Body of pancreas (tissue), 4 donors: Measurements from ENCODE around the gene PDZRN3. TPM values are rescaled to one million over a fixed set of nuclear protein-coding genes. Genes with fewer than 3 reads are reported as not detected.

ENCODE experiments used
- ATAC-seq: fragments of 150-250 bp; one replicate; pipeline ENCODE4 v1.9.1; 2016
- DNase-seq, 4 donors: peaks; one replicate each; pipeline ENCODE4 v3.0.0-alpha.2; 2019
- H3K27ac ChIP-seq, 4 donors: fragments of 200-600 bp; sonication (generic); 1 replicate in 3 of 4; 2 replicates in 1 of 4; pipeline versions ENCODE4 v1.5.1 to v1.6.1; 2016 to 2019; ENCODE audit warnings: mild to moderate bottlenecking in 1 of 4, mixed read lengths in 1 of 4, moderate library complexity in 1 of 4
- H3K27me3 ChIP-seq, 2 donors: fragments of 200-600 bp; sonication (generic); one replicate each; pipeline ENCODE4 v1.6.0; 2016; ENCODE audit warnings: mild to moderate bottlenecking in 1 of 2
- H3K36me3 ChIP-seq, 2 donors: fragments of 200-600 bp; sonication (generic); replicated peaks in 1 of 2; 2 replicates each; pipeline ENCODE4 v1.5.1; 2016; ENCODE audit warnings: low read depth in 2 of 2; ENCODE audit not compliant: insufficient read depth in 1 of 2
- H3K4me1 ChIP-seq: fragments of 200-600 bp; sonication (generic); one replicate; pipeline ENCODE4 v1.6.0; 2016
- H3K4me3 ChIP-seq, 2 donors: fragments of 200-600 bp; sonication (generic); 1 replicate in 1 of 2; 2 replicates in 1 of 2; pipeline ENCODE4 v1.5.1; 2016 to 2019
- H3K9me3 ChIP-seq, 3 donors: fragments of 200-600 bp; sonication (generic); 1 replicate in 2 of 3; 2 replicates in 1 of 3; pipeline ENCODE4 v1.5.1; 2016
- POLR2A ChIP-seq, 3 donors: fragments of 450-650 bp; IDR thresholded peaks; one replicate each; pipeline ENCODE4 v1.6.1; 2016; ENCODE audit warnings: antibody characterized with exemption in 3 of 3, mild to moderate bottlenecking in 2 of 3
- WGBS, 2 donors: methylation state at CpG; one replicate each; pipeline ENCODE4 v1.1.5; 2017; 5-methylcytosine and 5-hydroxymethylcytosine counted together
- intact Hi-C: fragments of 100-400 bp; cut with DNase I; formaldehyde crosslinking; loops from one replicate; pipeline ENCODE4 v1.15.1; 2023
- total RNA-seq, 2 donors: library from RNA; depleted of rRNA; stranded (reverse); fragments of >200 nt; gene quantifications; one replicate each; pipeline ENCODE4 v1.1.0, GENCODE V29; 2016
- TF ChIP-seq, protein P1 (sequence below), 7 experiments: fragments of 450-650 bp in 4 of 7; fragments of 200-600 bp in 3 of 7; sonication (generic) in 3 of 7; IDR thresholded peaks; one replicate each; pipeline ENCODE4 v1.5.1; 2016 to 2019; ENCODE audit warnings: antibody characterized with exemption in 7 of 7

PDZRN3 gene
- total RNA-seq, 2 donors from 2014 or later: 18.9 to 41.9 TPM

DNA sequence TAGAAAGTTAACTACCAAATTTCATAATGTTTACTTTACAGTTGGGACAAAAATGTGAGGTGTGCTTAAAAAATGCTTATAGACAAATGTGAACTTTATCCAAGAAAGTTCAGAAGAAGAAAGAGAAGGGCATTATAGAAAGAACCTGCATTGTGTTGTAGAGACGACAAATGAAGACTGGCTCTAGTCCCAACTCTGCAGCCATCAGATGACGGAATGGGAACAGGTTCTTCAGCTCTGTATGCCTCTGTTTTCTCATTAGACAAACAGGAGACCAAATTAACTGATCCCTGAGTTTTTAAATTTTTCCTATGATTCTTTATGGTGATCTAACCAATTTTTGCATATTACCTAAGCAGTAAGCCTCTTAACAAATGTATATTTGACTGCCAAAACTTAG lies 49.2 kb downstream of the PDZRN3 start:
- Histone ChIP-seq H3K36me3 (no peaks in the 10 kb centered on the region), H3K27ac (no peak overlapping the region), H3K4me1 (peaks cover 5% of the 10 kb centered on the region), H3K27me3 (no peaks in the 10 kb centered on the region), H3K9me3 (no peaks in the 10 kb centered on the region), H3K4me3 (no peak overlapping the region)
- WGBS, 2 donors: 23 to 27% methylated on average over 2 of the region's 2 CpGs
- intact Hi-C loops: no loop called here
- DNase-seq: no peak
- TF ChIP-seq, protein P1, sequence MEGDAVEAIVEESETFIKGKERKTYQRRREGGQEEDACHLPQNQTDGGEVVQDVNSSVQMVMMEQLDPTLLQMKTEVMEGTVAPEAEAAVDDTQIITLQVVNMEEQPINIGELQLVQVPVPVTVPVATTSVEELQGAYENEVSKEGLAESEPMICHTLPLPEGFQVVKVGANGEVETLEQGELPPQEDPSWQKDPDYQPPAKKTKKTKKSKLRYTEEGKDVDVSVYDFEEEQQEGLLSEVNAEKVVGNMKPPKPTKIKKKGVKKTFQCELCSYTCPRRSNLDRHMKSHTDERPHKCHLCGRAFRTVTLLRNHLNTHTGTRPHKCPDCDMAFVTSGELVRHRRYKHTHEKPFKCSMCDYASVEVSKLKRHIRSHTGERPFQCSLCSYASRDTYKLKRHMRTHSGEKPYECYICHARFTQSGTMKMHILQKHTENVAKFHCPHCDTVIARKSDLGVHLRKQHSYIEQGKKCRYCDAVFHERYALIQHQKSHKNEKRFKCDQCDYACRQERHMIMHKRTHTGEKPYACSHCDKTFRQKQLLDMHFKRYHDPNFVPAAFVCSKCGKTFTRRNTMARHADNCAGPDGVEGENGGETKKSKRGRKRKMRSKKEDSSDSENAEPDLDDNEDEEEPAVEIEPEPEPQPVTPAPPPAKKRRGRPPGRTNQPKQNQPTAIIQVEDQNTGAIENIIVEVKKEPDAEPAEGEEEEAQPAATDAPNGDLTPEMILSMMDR (IDR thresholded peaks at IDR 0.05): no peak
- TF ChIP-seq POLR2A (IDR thresholded peaks at IDR 0.05): no peak
- ATAC-seq: no peak

DNA sequence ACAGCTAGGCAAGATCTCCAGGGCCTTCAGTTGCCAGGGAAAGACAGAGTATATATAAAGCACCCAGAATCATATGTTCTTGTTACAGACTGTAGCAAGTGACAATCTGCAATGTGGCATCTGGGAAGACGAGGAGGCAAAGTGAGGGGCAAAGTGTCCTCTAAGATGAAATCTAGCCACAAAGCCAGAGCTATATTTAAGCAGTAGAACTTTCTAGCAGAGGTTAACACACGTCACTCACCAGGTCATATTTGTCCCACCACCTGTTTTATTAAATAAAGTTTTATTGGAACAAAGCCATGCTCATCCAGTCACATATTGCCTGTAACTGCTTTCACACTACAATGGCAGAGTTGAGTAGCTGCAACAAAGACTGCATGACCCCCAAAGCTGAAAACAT lies 51.5 kb downstream of the PDZRN3 start:
- no peak for ATAC-seq

DNA sequence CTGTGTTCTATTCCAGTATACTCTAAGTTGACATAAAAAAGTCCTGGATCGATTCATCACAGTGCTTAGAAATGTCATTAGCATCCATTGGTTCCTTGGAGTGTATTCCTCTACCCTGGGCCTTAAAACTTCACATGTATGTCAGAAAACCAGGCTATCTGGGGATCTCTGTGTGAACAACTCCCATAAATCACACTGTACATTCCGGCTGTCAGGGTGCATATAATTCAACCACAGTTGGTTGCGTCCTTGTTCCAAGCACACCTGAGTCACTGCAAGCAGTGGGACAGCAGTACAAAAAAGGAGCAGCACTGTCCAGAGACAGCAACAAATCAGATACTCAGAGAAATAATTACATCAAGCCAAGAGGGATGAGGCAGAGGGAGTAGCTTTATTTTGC lies 52.4 kb downstream of the PDZRN3 start:
- ATAC-seq: no peak
- H3K9me3 ChIP-seq: no peaks in the 10 kb centered on the region
- no peak overlapping the region for H3K4me3 ChIP-seq
- no peaks in the 10 kb centered on the region for H3K27me3 ChIP-seq
- no peak for DNase-seq
- 36 to 45% methylated on average over 3 of the region's 3 CpGs for WGBS, 2 donors
- intact Hi-C loops: no loop called here
- TF ChIP-seq, protein P1 (IDR thresholded peaks at IDR 0.05): no peak
- no peak for TF ChIP-seq POLR2A (IDR thresholded peaks at IDR 0.05)
- H3K4me1 ChIP-seq: peaks cover 13% of the 10 kb centered on the region
- H3K27ac ChIP-seq: no peak overlapping the region
- no peaks in the 10 kb centered on the region for H3K36me3 ChIP-seq

More for the DNA sequence above, 51.5 kb downstream of the PDZRN3 start:
- no peak overlapping the region for H3K4me3 ChIP-seq
- no peaks in the 10 kb centered on the region for H3K9me3 ChIP-seq
- no peaks in the 10 kb centered on the region for H3K36me3 ChIP-seq
- H3K4me1 ChIP-seq: peaks cover 13% of the 10 kb centered on the region
- intact Hi-C loops: no loop called here
- 88 to 97% methylated on average over 2 of the region's 2 CpGs for WGBS, 2 donors
- TF ChIP-seq, protein P1 (IDR thresholded peaks at IDR 0.05): no peak
- H3K27ac ChIP-seq: no peak overlapping the region
- DNase-seq: no peak
- H3K27me3 ChIP-seq: no peaks in the 10 kb centered on the region

DNA sequence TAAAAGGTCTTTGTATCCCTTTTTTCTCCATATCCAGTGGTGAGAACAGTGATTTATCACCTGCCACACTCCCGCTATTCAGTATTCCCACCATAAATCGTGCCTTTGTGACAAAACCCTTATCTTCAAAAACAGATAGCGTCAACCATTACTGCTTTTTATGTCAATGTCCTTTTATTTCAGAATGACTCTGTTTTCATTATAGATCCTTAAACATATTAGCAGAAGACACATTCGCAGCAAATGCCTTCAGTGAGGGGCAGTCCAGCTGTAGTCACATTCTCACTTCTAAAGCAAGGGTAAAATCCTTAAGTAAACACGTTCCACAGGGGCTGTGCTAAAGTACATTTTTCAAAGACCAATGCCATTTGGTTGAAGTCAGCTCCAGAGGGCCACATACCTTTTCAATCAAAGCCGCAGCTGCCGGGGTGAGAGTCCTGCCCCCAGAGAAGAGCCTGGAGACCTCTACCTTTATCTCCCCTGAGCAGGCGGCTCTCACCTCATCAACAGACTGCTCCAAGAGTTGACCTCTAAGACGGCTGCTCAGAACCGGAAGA lies 53.4 kb downstream of the PDZRN3 start:
- DNase-seq (no peak), ATAC-seq (no peak)
- intact Hi-C loops: no loop called here
- no peak overlapping the region for H3K27ac ChIP-seq
- 41 to 56% methylated on average over 10 of the region's 10 CpGs for WGBS, 2 donors
- peaks cover 13% of the 10 kb centered on the region for H3K4me1 ChIP-seq
- no peaks in the 10 kb centered on the region for H3K27me3 ChIP-seq
- no peaks in the 10 kb centered on the region for H3K9me3 ChIP-seq
- no peaks in the 10 kb centered on the region for H3K36me3 ChIP-seq
- no peak for TF ChIP-seq POLR2A (IDR thresholded peaks at IDR 0.05)
- TF ChIP-seq, protein P1 (IDR thresholded peaks at IDR 0.05): no peak
- no peak overlapping the region for H3K4me3 ChIP-seq

DNA sequence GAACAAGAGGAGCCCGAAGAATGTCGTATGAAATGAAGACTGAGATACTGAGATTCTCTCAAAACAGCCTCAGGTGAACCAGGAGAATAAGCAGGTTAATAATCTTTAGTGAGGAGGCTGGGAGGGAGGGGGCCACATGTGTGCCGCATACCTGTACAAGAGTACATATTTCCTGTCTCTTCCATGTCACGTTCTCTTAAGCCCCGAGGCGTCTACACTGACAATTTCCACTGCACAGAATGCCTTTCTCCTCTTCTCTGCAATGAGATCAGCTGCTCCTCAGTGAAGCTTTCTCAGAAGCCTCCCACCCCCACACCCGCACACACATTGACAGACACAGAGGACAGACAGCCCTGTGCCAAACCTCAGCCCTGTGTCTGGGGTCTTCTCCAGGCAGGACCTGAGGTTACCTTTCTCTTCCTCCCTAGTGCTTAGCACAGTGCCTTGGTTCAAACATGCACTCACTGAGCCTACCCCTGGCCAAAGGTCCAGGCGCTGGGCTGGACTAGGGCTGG lies 55.4 kb downstream of the PDZRN3 start:
- ATAC-seq (no peak), DNase-seq (no peak)
- no peaks in the 10 kb centered on the region for H3K9me3 ChIP-seq
- TF ChIP-seq, protein P1 (IDR thresholded peaks at IDR 0.05): no peak
- no peak for TF ChIP-seq POLR2A (IDR thresholded peaks at IDR 0.05)
- intact Hi-C loops: no loop called here
- peaks cover 13% of the 10 kb centered on the region for H3K4me1 ChIP-seq
- H3K4me3 ChIP-seq: no peak overlapping the region
- 90 to 93% methylated on average over 7 to 8 of the region's 8 CpGs for WGBS, 2 donors
- H3K27me3 ChIP-seq: no peaks in the 10 kb centered on the region
- no peak overlapping the region for H3K27ac ChIP-seq
- no peaks in the 10 kb centered on the region for H3K36me3 ChIP-seq
